Measurements from ENCODE around the gene PTPRJ.

Gene PTPRJ

DNA sequence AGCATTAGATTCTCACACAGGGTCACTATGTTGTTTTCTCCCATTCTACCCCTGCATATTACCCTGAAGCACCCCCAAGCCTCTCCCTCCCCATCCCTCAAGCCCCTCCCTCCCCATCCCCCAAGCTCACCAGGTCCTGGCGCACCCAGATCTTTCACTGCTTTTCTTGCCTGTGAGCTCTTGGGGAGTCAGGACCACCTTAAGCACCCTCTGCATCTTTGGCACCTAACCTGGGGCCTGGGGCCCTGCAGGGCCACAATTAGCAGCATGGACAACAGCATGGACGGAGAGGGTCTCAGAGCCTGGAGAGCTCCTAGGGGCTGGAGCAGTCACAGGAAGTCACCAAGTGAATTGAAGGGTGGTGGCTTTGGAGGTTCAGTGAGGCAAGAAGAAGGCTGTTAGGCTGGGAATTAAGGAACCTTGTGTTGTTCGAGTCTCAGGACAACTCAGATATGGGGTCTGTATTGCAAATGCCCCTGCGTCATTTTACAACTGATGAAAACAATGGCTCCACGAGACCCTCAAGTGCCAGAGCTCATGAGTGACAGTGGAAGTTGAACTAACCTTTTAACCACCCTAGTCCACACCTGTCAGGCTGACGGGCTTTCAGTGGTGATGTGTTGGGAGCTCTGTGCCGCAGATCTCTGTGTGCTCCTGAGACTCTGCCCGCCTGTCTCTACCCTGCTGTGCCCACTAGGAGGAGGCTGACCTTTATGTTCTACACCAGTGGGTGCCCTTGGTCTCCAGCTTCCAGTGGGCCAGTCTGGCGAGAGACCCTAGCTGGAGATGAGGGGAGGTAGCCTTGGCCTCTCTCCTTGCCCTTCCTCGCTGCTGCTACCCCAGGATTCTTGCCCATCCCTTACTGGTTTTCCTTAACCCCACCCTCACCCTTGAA lies 125.0 kb downstream of the PTPRJ start:
- FAIRE-seq (no peak), DNase-seq (ENCODE audit: insufficient read length, low spot score) (no peak)
- TF ChIP-seq POLR2A (IDR thresholded peaks at IDR 0.05; ENCODE audit: low read depth, low read length), result no peak

DNA sequence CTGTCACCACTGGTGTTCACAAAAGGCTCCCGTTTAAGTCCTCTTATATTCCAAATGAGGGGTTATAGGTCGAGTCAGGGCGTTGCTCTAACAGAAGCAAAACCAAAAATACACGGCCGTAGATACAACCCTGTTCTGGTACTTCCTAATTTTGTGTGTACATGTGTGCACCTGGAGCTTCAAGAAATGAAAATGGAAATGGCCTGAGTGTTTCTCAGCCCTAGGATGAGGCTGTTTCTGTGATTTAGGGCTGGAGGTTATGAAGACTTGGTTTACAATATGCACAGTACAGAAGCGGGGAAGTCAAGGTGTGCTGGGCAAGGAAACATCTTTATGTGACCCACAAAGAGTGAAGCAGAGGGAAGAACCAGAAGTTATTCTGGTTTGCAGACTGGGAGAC lies 125.8 kb downstream of the PTPRJ start:
- DNase-seq (ENCODE audit: insufficient read length, low spot score) (no peak), FAIRE-seq (no peak)
- TF ChIP-seq POLR2A (IDR thresholded peaks at IDR 0.05; ENCODE audit: low read depth, low read length), result no peak

GRCh38 chr11:48107188-48107704 lies 126.9 kb downstream of the PTPRJ start:
- TF ChIP-seq POLR2A (IDR thresholded peaks at IDR 0.05; ENCODE audit: low read depth, low read length), result no peak
- peak; percentile 62 for DNase-seq (ENCODE audit: insufficient read length, low spot score)
- no peak for FAIRE-seq

GRCh38 chr11:48108231-48109045 lies 128.1 kb downstream of the PTPRJ start:
- FAIRE-seq (no peak), DNase-seq (ENCODE audit: insufficient read length, low spot score) (no peak)
- TF ChIP-seq POLR2A (IDR thresholded peaks at IDR 0.05; ENCODE audit: low read depth, low read length), result no peak

- no peak for TF ChIP-seq POLR2A (IDR thresholded peaks at IDR 0.05; ENCODE audit: low read depth, low read length)
- FAIRE-seq (no peak), DNase-seq (ENCODE audit: insufficient read length, low spot score) (peak; percentile 46)
Measured at GRCh38 chr11:48109046-48109666, 128.8 kb downstream of the PTPRJ start.

- FAIRE-seq (no peak), DNase-seq (ENCODE audit: insufficient read length, low spot score) (no peak)
- TF ChIP-seq POLR2A (IDR thresholded peaks at IDR 0.05; ENCODE audit: low read depth, low read length), result no peak
Measured at GRCh38 chr11:48110509-48110766, 130.1 kb downstream of the PTPRJ start.

GRCh38 chr11:48111891-48112290 lies 131.5 kb downstream of the PTPRJ start:
- no peak for TF ChIP-seq POLR2A (IDR thresholded peaks at IDR 0.05; ENCODE audit: low read depth, low read length)
- FAIRE-seq, result no peak

DNA sequence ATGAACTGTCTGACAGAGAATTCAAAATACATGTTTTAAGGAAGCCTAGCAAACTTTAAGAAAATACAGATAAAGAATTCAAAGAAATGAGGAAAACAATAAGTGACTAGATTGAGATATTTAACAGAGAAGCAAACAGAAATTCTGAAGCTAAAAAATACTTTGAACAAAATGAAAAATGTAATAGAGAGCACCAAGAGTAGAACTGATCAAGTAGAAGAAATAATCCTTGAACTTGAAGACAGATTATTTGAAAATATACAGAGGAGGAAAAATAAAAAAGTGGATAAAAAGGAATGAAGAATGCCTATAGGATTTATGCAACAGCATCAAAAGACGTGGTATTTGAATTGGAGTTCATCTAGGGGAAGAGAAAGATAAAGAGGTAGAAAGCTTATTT lies 134.4 kb downstream of the PTPRJ start:
- no peak for TF ChIP-seq POLR2A (IDR thresholded peaks at IDR 0.05; ENCODE audit: low read depth, low read length)
- no peak for DNase-seq (ENCODE audit: insufficient read length, low spot score)
- no peak for FAIRE-seq

More at GRCh38 chr11:48111891-48112290, 131.5 kb downstream of the PTPRJ start:
- DNase-seq (ENCODE audit: insufficient read length, low spot score), result no peak

DNA sequence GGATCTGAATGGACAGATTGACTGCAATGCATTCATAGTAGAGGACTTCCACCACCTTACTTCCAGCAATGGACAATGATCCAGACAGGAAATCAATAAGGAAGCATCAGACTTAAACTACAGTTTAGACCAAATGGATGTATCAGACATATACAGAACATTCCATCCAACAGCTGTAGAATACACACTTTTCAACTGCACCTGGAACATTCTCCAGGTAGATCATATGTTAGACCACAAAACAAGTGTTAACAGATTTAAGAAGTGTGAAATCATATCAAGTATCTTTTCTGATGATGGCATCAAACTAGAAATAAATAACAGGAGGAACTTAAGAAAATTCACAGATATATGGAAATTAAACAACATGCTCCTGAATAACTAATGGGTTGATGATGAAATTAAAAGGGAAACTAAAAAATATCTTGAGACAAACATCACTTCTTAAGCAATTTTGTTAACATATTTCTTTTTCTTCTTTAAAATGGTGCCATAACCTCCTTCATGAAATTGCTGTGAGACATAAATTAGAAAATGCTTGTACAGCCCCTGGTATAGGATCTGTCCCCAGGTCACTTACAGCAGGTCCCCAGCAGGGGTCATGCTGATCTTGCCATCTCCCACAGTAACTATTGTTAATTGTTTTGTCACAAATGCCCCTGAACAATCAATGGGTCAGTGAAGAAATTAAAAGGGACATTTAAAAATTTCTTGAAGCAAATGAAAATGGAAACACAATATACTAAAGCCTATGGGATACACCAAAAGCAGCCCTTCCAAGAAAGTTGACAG lies 136.3 kb downstream of the PTPRJ start:
- DNase-seq (ENCODE audit: insufficient read length, low spot score) (no peak), FAIRE-seq (no peak)
- no peak for TF ChIP-seq POLR2A (IDR thresholded peaks at IDR 0.05; ENCODE audit: low read depth, low read length)

DNA sequence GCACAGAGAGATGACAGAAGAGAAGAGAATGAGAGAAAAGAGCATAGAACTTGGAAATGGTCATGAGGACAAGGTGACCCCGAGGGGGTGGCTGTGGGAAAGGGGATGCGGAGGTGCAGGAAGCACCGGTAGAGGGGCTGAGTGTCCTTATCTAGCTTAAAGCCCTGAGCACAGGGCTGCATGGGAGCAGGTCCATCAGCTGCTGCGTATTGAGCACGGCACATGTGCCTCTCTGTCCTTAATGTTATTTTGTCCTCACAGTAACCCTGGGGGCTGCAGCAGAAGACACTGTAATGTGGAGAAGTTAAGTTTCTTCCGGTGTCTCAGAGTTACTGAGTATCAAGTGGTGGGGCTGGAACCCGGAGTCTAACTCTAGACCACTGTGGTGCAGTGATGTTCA lies 141.9 kb downstream of the PTPRJ start:
- FAIRE-seq, result no peak
- no peak for DNase-seq (ENCODE audit: insufficient read length, low spot score)
- no peak for TF ChIP-seq POLR2A (IDR thresholded peaks at IDR 0.05; ENCODE audit: low read depth, low read length)

GRCh38 chr11:48122656-48123055 lies 142.3 kb downstream of the PTPRJ start:
- DNase-seq (ENCODE audit: insufficient read length, low spot score), result no peak
- FAIRE-seq, result no peak

GRCh38 chr11:48123254-48123875 lies 143.0 kb downstream of the PTPRJ start:
- DNase-seq (ENCODE audit: insufficient read length, low spot score) (no peak), FAIRE-seq (no peak)
- no peak for TF ChIP-seq POLR2A (IDR thresholded peaks at IDR 0.05; ENCODE audit: low read depth, low read length)

More at GRCh38 chr11:48122656-48123055, 142.3 kb downstream of the PTPRJ start:
- TF ChIP-seq POLR2A (IDR thresholded peaks at IDR 0.05; ENCODE audit: low read depth, low read length), result no peak

All from H54 (cell line).